H9 (cell line): ENCODE data around the gene IGF1. TPM values are rescaled to one million over a fixed set of nuclear protein-coding genes. Genes with fewer than 3 reads are reported as not detected.

Source experiments
- DNase-seq: peaks from one replicate; pipeline ENCODE4 v3.0.0-alpha.2; 2017
- H2AFZ ChIP-seq: one replicate; pipeline ENCODE4 v1.6.1; 2013; ENCODE audit warnings: mild to moderate bottlenecking, low read length, control low read depth, moderate library complexity
- H2AK5ac ChIP-seq: 2 replicates; pipeline ENCODE4 v1.6.1; 2013; ENCODE audit warnings: low read length, control low read depth, mixed read lengths; ENCODE audit not compliant: insufficient read length
- H2BK120ac ChIP-seq: one replicate; pipeline ENCODE4 v1.6.1; 2013; ENCODE audit warnings: low read depth, mild to moderate bottlenecking, low read length, control low read depth, inconsistent platforms; ENCODE audit not compliant: poor library complexity, severe bottlenecking
- H2BK12ac ChIP-seq: 2 replicates; pipeline ENCODE4 v1.6.1; 2013; ENCODE audit warnings: low read length, control low read depth, mixed read lengths, low read depth; ENCODE audit not compliant: insufficient read length
- H2BK15ac ChIP-seq: 2 replicates; pipeline ENCODE4 v1.6.1; 2013; ENCODE audit warnings: low read depth, low read length, control low read depth
- H2BK20ac ChIP-seq: one replicate; pipeline ENCODE4 v1.6.1; 2013; ENCODE audit warnings: low read depth, mild to moderate bottlenecking, low read length, control low read depth, inconsistent platforms; ENCODE audit not compliant: poor library complexity, severe bottlenecking
- H2BK5ac ChIP-seq: 2 replicates; pipeline ENCODE4 v1.6.1; 2013; ENCODE audit warnings: low read length, control low read depth, mixed read lengths; ENCODE audit not compliant: insufficient read length
- H3K14ac ChIP-seq: 2 replicates; pipeline ENCODE4 v1.6.1; 2013; ENCODE audit warnings: low read length, control low read depth; ENCODE audit not compliant: insufficient read depth
- H3K18ac ChIP-seq: 2 replicates; pipeline ENCODE4 v1.6.1; 2013; ENCODE audit warnings: low read depth, mild to moderate bottlenecking, mixed read lengths, low read length, control low read depth; ENCODE audit not compliant: insufficient read length
- H3K23ac ChIP-seq: 2 replicates; pipeline ENCODE4 v1.6.1; 2013; ENCODE audit warnings: low read length, control low read depth, mixed read lengths, low read depth; ENCODE audit not compliant: insufficient read length
- H3K23me2 ChIP-seq: 2 replicates; pipeline ENCODE4 v1.6.1; 2013; ENCODE audit warnings: low read depth, mild to moderate bottlenecking, mixed read lengths, low read length, control low read depth; ENCODE audit not compliant: insufficient read length, poor library complexity, severe bottlenecking
- H3K27ac ChIP-seq: 2 replicates; pipeline ENCODE4 v1.5.1; 2013; ENCODE audit warnings: low read length, control low read depth, mixed read lengths, low read depth; ENCODE audit not compliant: insufficient read length
- H3K27me3 ChIP-seq: 2 replicates; pipeline ENCODE4 v1.6.1; 2013; ENCODE audit warnings: low read length, control low read depth, inconsistent platforms; ENCODE audit not compliant: insufficient read depth
- H3K4ac ChIP-seq: 2 replicates; pipeline ENCODE4 v1.6.1; 2013; ENCODE audit warnings: low read depth, mild to moderate bottlenecking, control low read depth, inconsistent platforms, low read length, moderate library complexity
- H3K4me1 ChIP-seq: 2 replicates; pipeline ENCODE4 v1.6.1; 2013; ENCODE audit warnings: low read length, control low read depth, inconsistent platforms; ENCODE audit not compliant: insufficient read depth
- H3K4me2 ChIP-seq: 2 replicates; pipeline ENCODE4 v1.6.1; 2013; ENCODE audit warnings: low read length, control low read depth, mixed read lengths; ENCODE audit not compliant: insufficient read length, insufficient read depth
- H3K56ac ChIP-seq: 2 replicates; pipeline ENCODE4 v1.6.1; 2013; ENCODE audit warnings: low read depth, mild to moderate bottlenecking, mixed read lengths, low read length, control low read depth; ENCODE audit not compliant: insufficient read length
- H3K79me1 ChIP-seq: 2 replicates; pipeline ENCODE4 v1.6.1; 2013; ENCODE audit warnings: low read depth, mild to moderate bottlenecking, moderate library complexity, low read length, control low read depth, inconsistent platforms; ENCODE audit not compliant: insufficient read depth, poor library complexity, severe bottlenecking
- H3K79me2 ChIP-seq: 2 replicates; pipeline ENCODE4 v1.6.1; 2013; ENCODE audit warnings: low read length, control low read depth, inconsistent platforms; ENCODE audit not compliant: insufficient read depth
- H3K9ac ChIP-seq: 2 replicates; pipeline ENCODE4 v1.6.1; 2013; ENCODE audit warnings: low read length, control low read depth, mixed read lengths; ENCODE audit not compliant: insufficient read length; ENCODE audit errors: extremely low read depth
- H3K9me3 ChIP-seq: one replicate; pipeline ENCODE4 v1.6.1; 2013; ENCODE audit warnings: low read depth, low read length, inconsistent platforms; ENCODE audit not compliant: control insufficient read depth
- H3T11ph ChIP-seq: one replicate; pipeline ENCODE4 v1.6.1; 2013; ENCODE audit warnings: mild to moderate bottlenecking, low read length, control low read depth, inconsistent platforms
- H4K20me1 ChIP-seq: one replicate; pipeline ENCODE4 v1.6.1; 2013; ENCODE audit not compliant: control insufficient read depth, insufficient read length, insufficient read depth
- H4K5ac ChIP-seq: 2 replicates; pipeline ENCODE4 v1.6.1; 2013; ENCODE audit warnings: low read depth, mild to moderate bottlenecking, mixed read lengths, low read length, control low read depth; ENCODE audit not compliant: insufficient read length
- H4K8ac ChIP-seq: replicated peaks from 2 replicates; pipeline ENCODE4 v1.6.1; 2013; ENCODE audit warnings: low read length, control low read depth, mixed read lengths, low read depth; ENCODE audit not compliant: insufficient read length
- H4K91ac ChIP-seq: 2 replicates; pipeline ENCODE4 v1.6.1; 2013; ENCODE audit warnings: low read depth, mild to moderate bottlenecking, moderate library complexity, mixed read lengths, low read length, control low read depth; ENCODE audit not compliant: insufficient read length
- H3K27ac Mint-ChIP-seq, 3 experiments: 2 replicates in 2 of 3; 3 replicates in 1 of 3; pipeline ENCODE4 v1.8.0; 2020 to 2021; ENCODE audit warnings: mixed read lengths in 3 of 3, mild to moderate bottlenecking in 1 of 3, moderate library complexity in 1 of 3
- H3K27me3 Mint-ChIP-seq: 2 replicates; pipeline ENCODE4 v1.8.0; 2021; ENCODE audit warnings: low read depth, mild to moderate bottlenecking, moderate library complexity, mixed read lengths
- H3K36me3 Mint-ChIP-seq, 3 experiments: 2 replicates in 2 of 3; 3 replicates in 1 of 3; pipeline ENCODE4 v1.8.0; 2020 to 2021; ENCODE audit warnings: low read depth in 3 of 3, mixed read lengths in 3 of 3; ENCODE audit not compliant: insufficient read depth in 1 of 3
- H3K4me1 Mint-ChIP-seq, 2 experiments: 2 replicates each; pipeline ENCODE4 v1.8.0; 2020; ENCODE audit warnings: mixed read lengths in 2 of 2
- H3K4me3 Mint-ChIP-seq, 2 experiments: 2 replicates in 1 of 2; 3 replicates in 1 of 2; pipeline ENCODE4 v1.8.0; 2020 to 2021; ENCODE audit warnings: mild to moderate bottlenecking in 2 of 2, mixed read lengths in 2 of 2, moderate library complexity in 1 of 2
- H3K9me3 Mint-ChIP-seq, 2 experiments: 2 replicates in 1 of 2; 3 replicates in 1 of 2; pipeline ENCODE4 v1.8.0; 2020; ENCODE audit warnings: mild to moderate bottlenecking in 2 of 2, mixed read lengths in 2 of 2, moderate library complexity in 1 of 2
- WGBS: extraction: QIAGEN DNeasy Blood & Tissue Kit; methylation state at CpG from one replicate; pipeline ENCODE4 v1.1.7; 2013; ENCODE audit warnings: missing lambda C conversion rate, low lambda C conversion rate, mixed read lengths; ENCODE audit not compliant: insufficient read length; ENCODE audit errors: extremely low coverage; 5-methylcytosine and 5-hydroxymethylcytosine counted together
- total RNA-seq: library from RNA; stranded (reverse); gene quantifications from 2 replicates; pipeline ENCODE4 v1.2.1, GENCODE V29; 2021
- TF ChIP-seq, protein P1 (sequence below): fragments of 200-600 bp; sonication (generic); conservative IDR thresholded peaks from 3 replicates; pipeline ENCODE4 v1.8.0; 2021; ENCODE audit warnings: antibody characterized with exemption, mild to moderate bottlenecking

The IGF1 gene
- total RNA-seq, 1 experiment from 2014 or later: not detected

DNA sequence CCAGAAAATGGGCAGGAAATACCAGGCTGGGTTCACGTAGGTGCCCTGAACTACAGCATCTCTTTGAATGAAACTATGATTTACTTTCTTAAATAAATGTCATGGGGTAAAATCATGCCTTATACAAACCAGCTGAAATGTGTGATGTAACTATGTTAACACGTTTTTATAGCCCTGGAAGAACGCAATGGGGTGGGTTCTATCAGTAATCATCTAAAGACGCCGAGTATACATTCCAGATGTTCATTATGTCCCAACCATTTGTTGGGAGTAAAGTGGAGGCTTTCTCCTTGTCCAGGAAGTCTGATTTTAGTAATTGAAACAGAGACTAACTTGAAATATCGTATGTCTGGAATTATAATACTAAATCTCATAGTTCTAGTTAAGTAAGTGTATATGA, 16.2 kb upstream of the IGF1 start:
- H4K91ac ChIP-seq: no peak overlapping the region
- no peak overlapping the region for H2BK5ac ChIP-seq
- H3K9ac ChIP-seq: no peak overlapping the region
- H2BK15ac ChIP-seq: no peak overlapping the region
- H4K20me1 ChIP-seq: no peaks in the 10 kb centered on the region
- H2AFZ ChIP-seq: no peak overlapping the region
- no peak overlapping the region for H3K27ac ChIP-seq
- TF ChIP-seq, protein P1, sequence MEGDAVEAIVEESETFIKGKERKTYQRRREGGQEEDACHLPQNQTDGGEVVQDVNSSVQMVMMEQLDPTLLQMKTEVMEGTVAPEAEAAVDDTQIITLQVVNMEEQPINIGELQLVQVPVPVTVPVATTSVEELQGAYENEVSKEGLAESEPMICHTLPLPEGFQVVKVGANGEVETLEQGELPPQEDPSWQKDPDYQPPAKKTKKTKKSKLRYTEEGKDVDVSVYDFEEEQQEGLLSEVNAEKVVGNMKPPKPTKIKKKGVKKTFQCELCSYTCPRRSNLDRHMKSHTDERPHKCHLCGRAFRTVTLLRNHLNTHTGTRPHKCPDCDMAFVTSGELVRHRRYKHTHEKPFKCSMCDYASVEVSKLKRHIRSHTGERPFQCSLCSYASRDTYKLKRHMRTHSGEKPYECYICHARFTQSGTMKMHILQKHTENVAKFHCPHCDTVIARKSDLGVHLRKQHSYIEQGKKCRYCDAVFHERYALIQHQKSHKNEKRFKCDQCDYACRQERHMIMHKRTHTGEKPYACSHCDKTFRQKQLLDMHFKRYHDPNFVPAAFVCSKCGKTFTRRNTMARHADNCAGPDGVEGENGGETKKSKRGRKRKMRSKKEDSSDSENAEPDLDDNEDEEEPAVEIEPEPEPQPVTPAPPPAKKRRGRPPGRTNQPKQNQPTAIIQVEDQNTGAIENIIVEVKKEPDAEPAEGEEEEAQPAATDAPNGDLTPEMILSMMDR: no peak
- H3K4me2 ChIP-seq: no peak overlapping the region
- no peaks in the 10 kb centered on the region for H3K4me1 Mint-ChIP-seq
- H3K23me2 ChIP-seq: no peaks in the 10 kb centered on the region
- no peak overlapping the region for H3K4me3 Mint-ChIP-seq
- H2AK5ac ChIP-seq: no peak overlapping the region
- no peak overlapping the region for H3T11ph ChIP-seq
- DNase-seq: no peak
- H3K9me3 Mint-ChIP-seq: peaks cover 14 to 15% of the 10 kb centered on the region in 2 experiments
- no peak overlapping the region for H3K56ac ChIP-seq
- no peak overlapping the region for H2BK120ac ChIP-seq
- no peak overlapping the region for H3K14ac ChIP-seq
- H2BK12ac ChIP-seq: no peak overlapping the region
- no peak overlapping the region for H4K8ac ChIP-seq
- H3K27me3 ChIP-seq: no peaks in the 10 kb centered on the region
- H3K79me2 ChIP-seq: no peaks in the 10 kb centered on the region
- no peaks in the 10 kb centered on the region for H3K4me1 ChIP-seq
- no peaks in the 10 kb centered on the region for H3K79me1 ChIP-seq
- no peaks in the 10 kb centered on the region for H3K9me3 ChIP-seq
- H3K4ac ChIP-seq: no peak overlapping the region
- no peak overlapping the region for H4K5ac ChIP-seq
- H3K27me3 Mint-ChIP-seq: no peaks in the 10 kb centered on the region; the same call in 1 of the 2 replicates
- no CpG with 5 or more reads among the region's 6 CpGs for WGBS
- no peak overlapping the region for H3K18ac ChIP-seq
- no peak overlapping the region for H2BK20ac ChIP-seq
- no peak overlapping the region for H3K27ac Mint-ChIP-seq
- 0 out of 7 replicates have a peak, but pooled peaks cover 0 to 2% (median 0%) of the 10 kb centered on the region in 3 experiments for H3K36me3 Mint-ChIP-seq
- no peak overlapping the region for H3K23ac ChIP-seq
